ENCODE data around the gene CAMTA1.

DNA sequence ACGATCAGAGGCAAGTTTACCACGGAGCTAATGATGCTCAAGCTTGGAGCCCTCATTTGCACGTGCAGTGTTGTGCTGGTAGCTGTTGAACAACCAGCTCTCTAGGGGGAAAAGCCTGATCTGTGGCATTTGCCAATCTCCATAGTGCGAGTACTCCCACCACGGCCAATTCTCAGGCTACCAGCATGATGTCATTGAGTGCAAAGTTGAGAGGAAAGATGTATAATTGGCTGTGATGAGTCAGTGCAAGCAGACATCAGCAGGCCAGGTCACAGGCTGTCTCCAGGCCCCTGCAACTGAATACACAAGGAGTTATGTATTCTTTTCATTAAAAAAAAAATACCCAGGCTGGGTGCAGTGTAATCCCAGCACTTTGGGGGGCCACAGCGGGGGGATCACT lies 752.8 kb downstream of the CAMTA1 start:
- TF ChIP-seq, protein P1, sequence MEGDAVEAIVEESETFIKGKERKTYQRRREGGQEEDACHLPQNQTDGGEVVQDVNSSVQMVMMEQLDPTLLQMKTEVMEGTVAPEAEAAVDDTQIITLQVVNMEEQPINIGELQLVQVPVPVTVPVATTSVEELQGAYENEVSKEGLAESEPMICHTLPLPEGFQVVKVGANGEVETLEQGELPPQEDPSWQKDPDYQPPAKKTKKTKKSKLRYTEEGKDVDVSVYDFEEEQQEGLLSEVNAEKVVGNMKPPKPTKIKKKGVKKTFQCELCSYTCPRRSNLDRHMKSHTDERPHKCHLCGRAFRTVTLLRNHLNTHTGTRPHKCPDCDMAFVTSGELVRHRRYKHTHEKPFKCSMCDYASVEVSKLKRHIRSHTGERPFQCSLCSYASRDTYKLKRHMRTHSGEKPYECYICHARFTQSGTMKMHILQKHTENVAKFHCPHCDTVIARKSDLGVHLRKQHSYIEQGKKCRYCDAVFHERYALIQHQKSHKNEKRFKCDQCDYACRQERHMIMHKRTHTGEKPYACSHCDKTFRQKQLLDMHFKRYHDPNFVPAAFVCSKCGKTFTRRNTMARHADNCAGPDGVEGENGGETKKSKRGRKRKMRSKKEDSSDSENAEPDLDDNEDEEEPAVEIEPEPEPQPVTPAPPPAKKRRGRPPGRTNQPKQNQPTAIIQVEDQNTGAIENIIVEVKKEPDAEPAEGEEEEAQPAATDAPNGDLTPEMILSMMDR (conservative IDR thresholded peaks at IDR 0.05; ENCODE audit: low read depth, low read length), result no peak
- TF ChIP-seq EZH2 (IDR thresholded peaks at IDR 0.05; ENCODE audit: borderline replicate concordance, low read depth, low read length, poor library complexity, severe bottlenecking), result no peak

All from A673 (cell line).